ENCODE data around the gene MPZL1. TPM values are rescaled to one million over a fixed set of nuclear protein-coding genes. Genes with fewer than 3 reads are reported as not detected.

The MPZL1 gene
- total and polyA plus RNA-seq, 2 of the 13 experiments (the other 11 are each of a cell fraction or from before 2014, with no cell fraction given): 38.0 to 68.7 TPM

DNA sequence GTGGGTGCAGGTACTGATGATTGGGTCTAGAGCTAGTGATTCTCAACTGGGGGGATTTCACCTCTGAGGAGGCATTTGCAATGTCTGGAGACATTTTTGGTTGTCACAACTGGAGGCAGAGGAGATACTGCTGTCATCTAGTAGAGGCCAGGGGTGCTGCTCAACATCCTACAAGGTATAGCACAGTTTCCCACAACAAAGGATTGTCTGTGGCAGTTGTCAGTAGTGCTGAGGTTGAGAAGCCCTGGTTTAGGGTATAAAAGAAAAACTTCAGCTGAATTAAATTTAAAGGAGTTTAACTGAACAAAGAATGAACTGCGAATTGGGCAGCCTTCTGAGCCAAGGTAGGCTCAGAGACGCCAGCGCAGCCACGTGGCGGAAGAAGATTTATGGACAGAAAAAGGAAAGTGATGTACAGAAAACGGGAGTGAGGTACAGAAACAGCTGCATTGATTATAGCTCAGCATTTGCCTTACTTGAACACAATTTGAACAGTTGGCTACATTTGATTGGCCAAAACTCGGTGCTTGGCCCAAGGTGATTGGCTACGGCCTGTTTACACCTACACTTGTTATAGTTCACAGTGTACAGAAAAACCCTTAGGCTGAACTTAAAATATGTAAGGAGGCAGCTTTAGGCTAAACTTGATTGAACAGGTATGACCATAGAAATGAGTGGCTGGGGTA is 40.4 kb downstream of the MPZL1 start:
- no peak overlapping the region for H2AFZ ChIP-seq (ENCODE audit: low read length)
- peaks cover 20% of the 10 kb centered on the region for H3K4me1 ChIP-seq (ENCODE audit: insufficient read depth, low read length)
- no peak overlapping the region for H3K27ac ChIP-seq (ENCODE audit: extremely low read length, insufficient read depth, low read length)
- TF ChIP-seq XBP1 (CRISPR knock-in tag; IDR thresholded peaks at IDR 0.05) (no peak), RFX1 (IDR thresholded peaks at IDR 0.05) (no peak)
- H3K9ac ChIP-seq (ENCODE audit: insufficient read depth, low read depth, low read length): no peak overlapping the region
- POLR2A ChIA-PET: no interaction called here
- 94% methylated on average over 8 of the region's 8 CpGs for WGBS (ENCODE audit: low lambda C conversion rate)
- no TSS peak for BruUV-seq (replicated peaks)
- CTCF ChIA-PET (ENCODE audit: low intra/inter-chr PET ratio, low total read pairs): no interaction called here
- H3K4me2 ChIP-seq (ENCODE audit: low read depth, low read length): no peak overlapping the region
- ATAC-seq: no peak
- FAIRE-seq: no peak
- DNase-seq (ENCODE audit: low spot score): no peak
- H3K36me3 ChIP-seq (replicated peaks in 1 of 2; ENCODE audit: control insufficient read depth in 1 of 2, insufficient read depth in 2 of 2, low read length in 2 of 2): peaks cover 0 to 5% of the 10 kb centered on the region in 2 experiments; a peak in 1 of 5 replicates
- intact Hi-C loops (cut with micrococcal nuclease; ENCODE audit: unreplicated experiment) (no loop called here), in situ Hi-C loops (cut with HindIII; ENCODE audit: extremely low pct_ligation_motif_present, low pct_unique_long_range_greater_than_20kb) (no loop called here)
- no peaks in the 10 kb centered on the region for H3K9me3 ChIP-seq (ENCODE audit: low read length)
- no peak overlapping the region for H3K4me3 ChIP-seq (replicated peaks in 1 of 3; ENCODE audit: insufficient read depth in 1 of 3, low read depth in 2 of 3, low read length in 3 of 3)
- peaks cover 13% of the 10 kb centered on the region for H3K79me2 ChIP-seq (ENCODE audit: insufficient read depth, low read length)
- peaks cover 2% of the 10 kb centered on the region for H4K20me1 ChIP-seq (ENCODE audit: insufficient read depth, low read length)
- H3K27me3 ChIP-seq (ENCODE audit: control insufficient read depth in 1 of 2, insufficient read depth in 2 of 2, low read length in 2 of 2): no peaks in the 10 kb centered on the region

DNA sequence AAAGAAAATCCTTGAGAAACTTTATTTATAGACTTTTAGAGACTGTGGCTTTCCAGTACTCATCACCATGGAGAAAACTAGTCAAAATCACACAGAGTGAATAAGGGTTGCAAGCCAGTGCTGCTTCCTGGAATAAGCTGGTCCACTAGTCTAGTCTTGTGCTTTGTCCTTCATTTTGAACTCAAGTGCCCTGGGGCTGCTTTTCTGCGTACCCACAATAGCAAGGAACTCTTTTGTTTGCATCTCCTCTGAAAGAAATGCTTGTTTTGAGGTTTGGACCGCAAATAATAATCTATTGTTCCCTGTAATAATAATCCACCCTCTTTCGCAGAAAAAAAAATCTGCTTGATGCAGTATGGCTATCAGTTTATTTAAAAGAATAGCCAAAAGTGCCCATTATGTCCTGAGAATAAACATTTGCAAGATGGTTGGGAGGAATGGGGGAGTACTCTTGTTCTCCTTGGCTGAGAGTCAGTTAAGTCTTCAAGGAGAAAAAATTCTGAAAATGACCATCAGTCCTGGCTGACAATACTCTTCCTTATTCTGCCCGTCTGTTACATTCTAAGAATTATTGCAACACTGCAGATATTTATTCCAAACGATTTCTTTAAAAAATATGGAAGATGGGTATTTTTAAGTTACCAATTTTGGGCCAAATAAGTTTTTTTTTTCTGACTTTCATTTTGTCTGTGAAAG is 41.9 kb downstream of the MPZL1 start:
- in situ Hi-C loops (cut with HindIII; ENCODE audit: extremely low pct_ligation_motif_present, low pct_unique_long_range_greater_than_20kb): no loop called here
- Histone ChIP-seq H2AFZ (ENCODE audit: low read length) (no peak overlapping the region), H3K9ac (ENCODE audit: insufficient read depth, low read depth, low read length) (no peak overlapping the region), H3K4me3 (replicated peaks in 1 of 3; ENCODE audit: insufficient read depth in 1 of 3, low read depth in 2 of 3, low read length in 3 of 3) (no peak overlapping the region), H4K20me1 (ENCODE audit: insufficient read depth, low read length) (peaks cover 2% of the 10 kb centered on the region), H3K4me1 (ENCODE audit: insufficient read depth, low read length) (peaks cover 21% of the 10 kb centered on the region), H3K27ac (ENCODE audit: extremely low read length, insufficient read depth, low read length) (no peak overlapping the region), H3K9me3 (ENCODE audit: low read length) (no peaks in the 10 kb centered on the region), H3K4me2 (ENCODE audit: low read depth, low read length) (no peak overlapping the region), H3K79me2 (ENCODE audit: insufficient read depth, low read length) (peaks cover 11% of the 10 kb centered on the region), H3K27me3 (ENCODE audit: control insufficient read depth in 1 of 2, insufficient read depth in 2 of 2, low read length in 2 of 2) (no peaks in the 10 kb centered on the region), H3K36me3 (replicated peaks in 1 of 2; ENCODE audit: control insufficient read depth in 1 of 2, insufficient read depth in 2 of 2, low read length in 2 of 2) (peaks cover 0 to 16% of the 10 kb centered on the region in 2 experiments; a peak in 2 of 5 replicates)
- 90% methylated on average over 5 of the region's 5 CpGs for WGBS (ENCODE audit: low lambda C conversion rate)
- POLR2A ChIA-PET: no interaction called here
- TF ChIP-seq, protein P1, sequence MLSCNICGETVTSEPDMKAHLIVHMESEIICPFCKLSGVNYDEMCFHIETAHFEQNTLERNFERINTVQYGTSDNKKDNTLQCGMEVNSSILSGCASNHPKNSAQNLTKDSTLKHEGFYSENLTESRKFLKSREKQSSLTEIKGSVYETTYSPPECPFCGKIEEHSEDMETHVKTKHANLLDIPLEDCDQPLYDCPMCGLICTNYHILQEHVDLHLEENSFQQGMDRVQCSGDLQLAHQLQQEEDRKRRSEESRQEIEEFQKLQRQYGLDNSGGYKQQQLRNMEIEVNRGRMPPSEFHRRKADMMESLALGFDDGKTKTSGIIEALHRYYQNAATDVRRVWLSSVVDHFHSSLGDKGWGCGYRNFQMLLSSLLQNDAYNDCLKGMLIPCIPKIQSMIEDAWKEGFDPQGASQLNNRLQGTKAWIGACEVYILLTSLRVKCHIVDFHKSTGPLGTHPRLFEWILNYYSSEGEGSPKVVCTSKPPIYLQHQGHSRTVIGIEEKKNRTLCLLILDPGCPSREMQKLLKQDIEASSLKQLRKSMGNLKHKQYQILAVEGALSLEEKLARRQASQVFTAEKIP (CRISPR knock-in tag; IDR thresholded peaks at IDR 0.05; ENCODE audit: borderline replicate concordance): no peak
- TF ChIP-seq, protein P2, sequence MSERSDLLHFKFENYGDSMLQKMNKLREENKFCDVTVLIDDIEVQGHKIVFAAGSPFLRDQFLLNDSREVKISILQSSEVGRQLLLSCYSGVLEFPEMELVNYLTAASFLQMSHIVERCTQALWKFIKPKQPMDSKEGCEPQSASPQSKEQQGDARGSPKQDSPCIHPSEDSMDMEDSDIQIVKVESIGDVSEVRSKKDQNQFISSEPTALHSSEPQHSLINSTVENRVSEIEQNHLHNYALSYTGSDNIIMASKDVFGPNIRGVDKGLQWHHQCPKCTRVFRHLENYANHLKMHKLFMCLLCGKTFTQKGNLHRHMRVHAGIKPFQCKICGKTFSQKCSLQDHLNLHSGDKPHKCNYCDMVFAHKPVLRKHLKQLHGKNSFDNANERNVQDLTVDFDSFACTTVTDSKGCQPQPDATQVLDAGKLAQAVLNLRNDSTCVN (CRISPR knock-in tag; IDR thresholded peaks at IDR 0.05; ENCODE audit: borderline replicate concordance): no peak
- TF ChIP-seq, protein P3, sequence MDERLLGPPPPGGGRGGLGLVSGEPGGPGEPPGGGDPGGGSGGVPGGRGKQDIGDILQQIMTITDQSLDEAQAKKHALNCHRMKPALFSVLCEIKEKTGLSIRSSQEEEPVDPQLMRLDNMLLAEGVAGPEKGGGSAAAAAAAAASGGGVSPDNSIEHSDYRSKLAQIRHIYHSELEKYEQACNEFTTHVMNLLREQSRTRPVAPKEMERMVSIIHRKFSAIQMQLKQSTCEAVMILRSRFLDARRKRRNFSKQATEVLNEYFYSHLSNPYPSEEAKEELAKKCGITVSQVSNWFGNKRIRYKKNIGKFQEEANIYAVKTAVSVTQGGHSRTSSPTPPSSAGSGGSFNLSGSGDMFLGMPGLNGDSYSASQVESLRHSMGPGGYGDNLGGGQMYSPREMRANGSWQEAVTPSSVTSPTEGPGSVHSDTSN (CRISPR knock-in tag; IDR thresholded peaks at IDR 0.05): no peak
- TF ChIP-seq ZSCAN9 (CRISPR knock-in tag; IDR thresholded peaks at IDR 0.05; ENCODE audit: borderline replicate concordance): no peak
- TF ChIP-seq ZNF101 (CRISPR knock-in tag; IDR thresholded peaks at IDR 0.05; ENCODE audit: borderline replicate concordance, low read depth): no peak
- no peak for TF ChIP-seq CCDC6 (CRISPR knock-in tag; IDR thresholded peaks at IDR 0.05)
- DNase-seq (ENCODE audit: low spot score) (no peak), FAIRE-seq (no peak), ATAC-seq (no peak)
- no TSS peak for BruUV-seq (replicated peaks)
- intact Hi-C loops (cut with micrococcal nuclease; ENCODE audit: unreplicated experiment): no loop called here
- CTCF ChIA-PET (ENCODE audit: low intra/inter-chr PET ratio, low total read pairs): no interaction called here
